GM18909 (cell line): ENCODE measurements around the gene KCNK7.

Source experiments
- ATAC-seq: cut with Tn5 transposase; IDR thresholded peaks from one replicate; pipeline ENCODE4 v1.9.1; 2021; ENCODE audit warnings: mild to moderate bottlenecking; ENCODE audit not compliant: unreplicated experiment, poor library complexity

Gene KCNK7

DNA sequence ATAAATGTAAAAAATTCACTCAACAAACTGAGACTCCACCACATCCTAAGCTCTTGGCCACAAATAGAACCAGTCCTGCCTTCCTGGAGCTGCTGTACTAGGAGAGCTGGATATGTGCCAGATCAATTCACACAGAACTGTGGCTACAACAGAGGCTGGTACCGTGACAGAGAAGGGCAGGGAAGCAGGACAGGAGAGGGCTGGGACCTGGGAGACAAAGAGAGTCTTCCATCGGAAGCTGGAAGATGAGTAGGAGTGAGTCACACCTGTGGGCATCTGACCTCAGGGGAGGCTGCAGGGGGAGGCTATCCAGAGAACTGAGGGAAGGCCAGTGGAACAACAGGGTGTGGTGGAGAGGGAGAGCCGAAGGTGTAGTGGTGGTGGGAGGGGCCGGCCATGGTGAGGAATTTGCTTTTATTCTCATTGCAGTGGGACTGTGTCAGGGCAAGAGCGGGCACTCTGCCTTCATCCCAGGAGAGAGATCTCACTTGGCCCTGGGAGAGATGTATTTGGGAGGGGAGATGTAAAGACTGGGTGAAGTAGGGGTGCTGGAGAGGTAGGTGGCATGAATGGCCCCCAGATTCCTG, 35.6 kb downstream of the KCNK7 start:
- ATAC-seq = no peak

GRCh38 chr11:65559535-65559934, 36.1 kb downstream of the KCNK7 start:
- no peak for ATAC-seq

- no peak for ATAC-seq
Observed at GRCh38 chr11:65558930-65559509, 36.6 kb downstream of the KCNK7 start.

GRCh38 chr11:65558002-65558929, 37.3 kb downstream of the KCNK7 start, which contains the start of gene LTBP3:
Gene LTBP3, minus strand, starts transcription at chr11:65558359. Its CDS starts 400 bp downstream, at chr11:65557959.
- ATAC-seq = no peak

GRCh38 chr11:65557280-65558001, 38.2 kb downstream of the KCNK7 start:
- no peak for ATAC-seq

GRCh38 chr11:65556470-65557279, 38.9 kb downstream of the KCNK7 start:
- ATAC-seq = no peak

- no peak for ATAC-seq
Observed at GRCh38 chr11:65555693-65556231, 39.8 kb downstream of the KCNK7 start.

- ATAC-seq = no peak
Observed at GRCh38 chr11:65554842-65555430, 40.7 kb downstream of the KCNK7 start.

DNA sequence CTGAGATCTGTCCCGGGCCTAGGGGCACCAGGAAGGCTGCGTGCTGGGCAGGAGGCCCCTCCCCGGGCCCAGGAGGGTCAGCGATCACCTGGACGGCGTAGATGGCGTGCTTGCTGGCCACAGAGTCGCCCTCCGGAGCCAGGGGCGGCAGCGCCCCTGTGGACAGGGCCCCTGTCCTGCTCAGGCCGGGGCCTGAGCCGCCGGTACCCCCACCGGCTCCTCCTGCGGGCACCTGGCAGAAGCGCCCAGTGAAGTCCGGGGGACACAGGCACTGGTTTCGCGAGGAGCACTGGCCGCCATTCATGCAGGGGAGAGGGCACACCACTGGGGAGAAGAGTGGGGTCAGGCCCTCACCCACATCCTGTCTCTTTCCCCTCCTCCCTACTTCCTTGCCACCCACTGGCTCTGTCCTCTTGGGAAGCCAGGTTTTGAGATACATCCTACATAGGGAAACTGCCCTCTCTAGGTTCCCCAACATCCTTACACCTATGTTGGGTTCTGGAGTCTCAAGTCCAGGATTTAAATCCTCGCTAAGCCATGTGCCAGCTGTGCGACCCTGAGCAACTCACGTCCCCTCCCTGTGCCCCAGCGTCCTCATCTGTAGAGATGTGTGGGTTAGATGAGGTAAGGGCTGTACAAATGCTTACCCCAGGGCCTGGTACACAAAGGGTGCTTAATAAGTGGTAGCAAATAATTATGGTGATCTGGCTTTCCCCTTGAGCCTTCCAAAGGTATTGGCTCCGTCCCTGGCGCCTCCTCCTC, 41.4 kb downstream of the KCNK7 start:
- ATAC-seq = no peak

DNA sequence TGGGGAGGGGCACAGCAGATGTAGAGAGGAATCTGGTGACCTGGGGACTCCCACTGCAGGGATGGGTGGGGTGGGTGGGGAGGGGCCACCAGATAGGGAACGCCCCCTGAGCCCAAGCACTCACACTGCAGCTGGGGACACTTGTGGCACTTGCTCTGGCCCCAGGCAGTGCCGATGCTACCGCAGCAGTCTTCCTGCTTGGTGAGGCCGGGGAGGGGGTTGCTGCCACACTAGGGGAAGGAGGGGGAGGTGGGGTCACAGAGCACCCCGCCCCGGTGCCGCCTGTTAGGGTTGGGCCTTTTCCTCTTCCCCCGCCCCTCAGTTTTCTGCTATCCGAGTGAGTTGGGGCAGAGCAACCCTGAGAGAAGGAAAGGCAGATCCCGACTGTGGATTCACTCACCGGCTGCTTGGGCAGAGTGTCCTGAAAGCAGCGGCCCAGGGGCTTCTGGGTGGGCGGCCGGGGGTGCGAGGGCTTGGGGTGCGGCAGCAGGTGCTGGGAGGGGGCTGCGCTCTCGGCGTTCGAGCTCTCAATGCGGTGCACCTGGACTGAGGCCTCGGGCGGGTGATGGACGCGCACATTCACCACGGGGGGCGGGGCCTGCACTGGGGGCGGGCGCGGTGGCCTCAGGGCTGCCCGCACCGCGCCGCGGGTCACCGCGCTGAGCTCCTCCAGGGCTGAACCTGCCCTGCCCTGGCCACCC, 42.1 kb downstream of the KCNK7 start:
- ATAC-seq = no peak

GRCh38 chr11:65552388-65552951, 43.1 kb downstream of the KCNK7 start:
- no peak for ATAC-seq

GRCh38 chr11:65551572-65552387, 43.8 kb downstream of the KCNK7 start:
- no peak for ATAC-seq

DNA sequence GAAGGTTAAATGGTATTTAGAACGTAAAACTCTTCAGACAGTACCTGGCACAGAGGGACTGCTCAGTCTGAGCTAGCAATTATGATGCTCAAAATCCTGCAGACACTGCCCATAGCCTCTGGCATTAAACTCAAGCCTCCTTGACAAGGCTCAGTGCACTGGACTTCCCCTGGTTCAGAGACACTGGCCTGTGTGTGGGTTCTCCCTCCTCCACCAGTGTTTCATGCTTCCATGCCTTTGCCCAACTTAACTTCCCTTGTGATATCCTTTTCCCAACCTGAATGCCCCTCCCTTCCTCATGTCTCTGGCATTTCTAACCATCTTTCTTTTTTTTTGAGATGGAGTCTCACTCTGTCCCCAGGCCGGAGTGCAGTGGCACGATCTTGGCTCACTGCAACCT, 46.5 kb downstream of the KCNK7 start:
- no peak for ATAC-seq

DNA sequence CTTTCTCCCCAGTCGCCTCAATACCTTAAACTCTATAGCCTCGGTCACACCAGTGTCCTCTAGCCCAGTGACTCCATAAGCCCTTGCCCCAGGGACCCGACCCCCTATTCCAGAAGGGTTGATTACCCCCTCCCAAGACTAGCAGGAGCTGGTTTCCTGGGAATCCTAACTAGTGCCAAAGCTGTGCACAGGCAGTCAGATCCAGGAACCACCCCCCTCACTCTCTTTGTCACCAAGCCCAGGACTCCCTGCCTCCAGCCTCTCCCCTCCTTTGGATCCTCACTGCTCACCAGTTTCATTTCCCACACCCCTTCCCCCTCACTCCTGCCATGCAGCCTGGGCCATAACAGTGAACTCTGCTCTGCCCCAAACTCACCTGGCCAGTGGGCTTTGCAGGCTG, 47.2 kb downstream of the KCNK7 start:
- ATAC-seq = no peak

GRCh38 chr11:65547446-65548125, 48.0 kb downstream of the KCNK7 start:
- no peak for ATAC-seq
